Activated T-helper 1 cell treated with anti-CD3 and anti-CD28 coated beads, Interleukin-12 subunit alpha, Interleukin-12 subunit beta, Interleukin-2, Interleukin-4 antibody, amounts not matched to agents 30 ng/mL and 10 ng/mL and 1 ng/mL, durations not matched to agents 14 hours and 24 hours and 36 hours (primary cell): ENCODE results near the gene C4orf46. TPM values are rescaled to one million over a fixed set of nuclear protein-coding genes. Genes with fewer than 3 reads are reported as not detected.
"Not testable (repeated sequence)": the region's sequence is repeated elsewhere in the genome, so short reads cannot be mapped to it uniquely, and the experiment has no call there.

Experiments
- DNase-seq: peaks from one replicate; pipeline ENCODE4 v3.0.0; 2021; ENCODE audit warnings: low spot score
- H3K27ac Mint-ChIP-seq: one replicate; pipeline ENCODE4 v1.8.0; 2021; ENCODE audit warnings: mild to moderate bottlenecking, mixed read lengths
- H3K27me3 Mint-ChIP-seq: one replicate; pipeline ENCODE4 v1.8.0; 2022; ENCODE audit warnings: mild to moderate bottlenecking, moderate library complexity, mixed read lengths; ENCODE audit not compliant: insufficient read depth
- H3K36me3 Mint-ChIP-seq: one replicate; pipeline ENCODE4 v1.8.0; 2021; ENCODE audit warnings: low read depth, mixed read lengths
- H3K4me1 Mint-ChIP-seq: one replicate; pipeline ENCODE4 v1.8.0; 2021; ENCODE audit warnings: low read depth, mixed read lengths
- H3K4me3 Mint-ChIP-seq: one replicate; pipeline ENCODE4 v1.8.0; 2021; ENCODE audit warnings: mild to moderate bottlenecking, moderate library complexity, mixed read lengths
- H3K9me3 Mint-ChIP-seq: one replicate; pipeline ENCODE4 v1.8.0; 2021; ENCODE audit warnings: mixed read lengths
- intact Hi-C: fragments of 100-400 bp; cut with micrococcal nuclease; formaldehyde crosslinking; loops from one replicate; pipeline ENCODE4 v1.15.1; 2024
- total RNA-seq: library from RNA; stranded (reverse); gene quantifications from 2 replicates; pipeline ENCODE4 v1.2.3, GENCODE V29; 2022

C4orf46 gene
- total RNA-seq: 15.4 and 16.2 TPM in 2 replicates

DNA sequence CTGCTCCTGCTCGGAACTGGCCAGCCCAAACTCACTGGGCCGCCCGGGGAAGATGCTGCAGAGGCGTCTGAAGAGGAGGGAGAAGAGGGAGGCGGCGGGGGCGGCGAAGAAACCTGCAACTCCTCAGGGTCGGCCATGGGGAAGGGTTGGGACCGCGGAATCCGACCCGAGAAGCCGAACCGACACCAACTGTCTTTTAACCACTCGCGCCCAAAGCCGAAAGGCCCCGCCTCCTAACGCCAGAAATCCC is at the start of gene C4orf46:
C4orf46 (minus strand) TSS at position 223 of the 250 bp plus-strand sequence; CDS start at position 137, 86 bp downstream.
- Mint-ChIP-seq H3K36me3 (peaks cover 13% of the 10 kb centered on the region), H3K27ac (peak within 1 kb of the TSS; percentile 96), H3K27me3 (peaks cover 2% of the 10 kb centered on the region), H3K4me3 (peak within 1 kb of the TSS; percentile 99), H3K9me3 (no peaks in the 10 kb centered on the region), H3K4me1 (peaks cover 40% of the 10 kb centered on the region)
- intact Hi-C loops: loop anchor here (1.0 to 5.0 kb wide), 2 partner anchors 52 to 776 kb away; partner anchors contain the start of gene PPID
- no peak for DNase-seq

DNA sequence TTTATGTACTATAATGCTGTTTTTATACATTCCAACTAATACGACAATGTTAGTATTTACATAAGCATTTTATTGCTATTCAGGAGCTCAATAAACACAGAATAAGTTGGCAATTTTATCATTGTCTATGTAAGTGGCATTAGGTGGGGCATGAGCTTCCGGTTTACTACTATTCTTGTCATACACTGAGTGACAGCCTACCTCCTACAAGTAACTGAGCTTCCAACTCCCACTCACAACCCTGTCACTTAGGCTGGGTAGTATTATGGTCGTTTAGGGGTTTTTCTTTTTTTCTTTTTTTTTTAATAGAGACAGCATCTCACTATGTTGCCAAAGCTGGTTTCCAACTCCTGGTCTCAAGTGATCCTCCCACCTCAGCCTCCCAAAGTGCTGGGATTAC is 44.1 kb upstream of the C4orf46 start:
- Mint-ChIP-seq H3K27ac (no peak overlapping the region), H3K36me3 (peaks cover 62% of the 10 kb centered on the region), H3K4me3 (no peak overlapping the region), H3K27me3 (no peaks in the 10 kb centered on the region), H3K4me1 (peaks cover 22% of the 10 kb centered on the region), H3K9me3 (no peaks in the 10 kb centered on the region)
- no peak for DNase-seq
- intact Hi-C loops: no loop called here

DNA sequence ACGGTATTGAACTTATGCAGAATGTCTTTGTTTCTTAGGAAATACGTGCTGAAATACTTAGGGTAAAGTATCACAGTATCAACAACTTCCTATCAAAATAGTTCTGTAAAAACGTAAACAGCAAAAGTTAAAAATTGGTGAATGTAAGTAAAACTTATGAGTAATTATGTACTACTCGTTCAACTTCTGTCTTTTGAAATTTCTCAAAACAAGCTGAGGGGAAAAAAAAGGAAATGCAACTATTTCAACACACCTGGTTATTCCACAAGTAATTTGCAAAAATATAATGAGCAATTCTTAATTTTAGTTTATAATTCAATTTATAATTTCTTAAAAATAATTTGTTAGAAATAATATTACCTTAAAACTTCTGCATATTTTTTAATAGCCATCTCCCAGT is 43.2 kb upstream of the C4orf46 start:
- Mint-ChIP-seq H3K36me3 (peaks cover 65% of the 10 kb centered on the region), H3K27ac (no peak overlapping the region), H3K4me3 (no peak overlapping the region), H3K27me3 (no peaks in the 10 kb centered on the region), H3K9me3 (no peaks in the 10 kb centered on the region), H3K4me1 (peaks cover 21% of the 10 kb centered on the region)
- intact Hi-C loops: no loop called here
- no peak for DNase-seq

DNA sequence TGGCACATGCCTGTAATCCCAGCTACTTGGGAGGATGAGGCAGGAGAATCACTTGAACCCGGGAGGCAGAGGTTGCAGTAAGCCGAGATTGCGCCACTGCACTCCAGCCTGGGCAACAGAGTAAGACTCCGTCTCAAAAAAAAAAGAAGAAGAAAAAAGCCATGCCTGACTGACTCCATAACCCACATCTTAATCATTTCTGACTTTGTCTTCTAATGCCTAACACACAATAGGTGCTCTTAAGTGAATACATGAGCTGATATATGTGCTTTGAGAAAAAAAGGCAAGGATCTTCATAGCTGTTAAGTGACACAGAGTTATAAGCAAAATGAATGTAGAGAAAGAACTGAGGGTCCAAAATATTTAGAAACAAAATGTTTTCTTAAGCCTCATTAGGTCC is 40.9 kb upstream of the C4orf46 start:
- H3K27ac Mint-ChIP-seq, H3K4me1 Mint-ChIP-seq, intact Hi-C loops: not testable (repeated sequence)

DNA sequence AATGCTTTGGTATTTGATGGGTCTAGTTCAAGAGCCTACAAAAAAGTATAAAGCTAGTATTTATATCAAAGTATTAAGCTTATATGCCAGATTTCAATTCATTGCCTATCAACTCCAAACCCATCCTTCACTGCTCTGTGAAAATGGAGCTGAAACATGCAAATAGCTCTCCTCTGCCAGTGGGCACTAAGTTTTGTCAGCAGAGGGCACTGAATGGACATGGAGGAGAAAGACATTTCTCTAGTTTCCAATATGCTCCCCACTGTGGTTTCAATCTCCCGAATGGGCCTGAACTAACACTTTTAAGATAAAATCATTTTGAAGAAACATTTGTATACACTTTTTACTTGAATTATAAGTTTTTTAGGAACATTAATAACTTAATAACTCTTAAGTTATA is 39.1 kb upstream of the C4orf46 start:
- peaks cover 4% of the 10 kb centered on the region for H3K4me1 Mint-ChIP-seq
- no peak overlapping the region for H3K27ac Mint-ChIP-seq
- no peaks in the 10 kb centered on the region for H3K9me3 Mint-ChIP-seq
- H3K36me3 Mint-ChIP-seq: peaks cover 55% of the 10 kb centered on the region
- intact Hi-C loops: no loop called here
- H3K4me3 Mint-ChIP-seq: no peak overlapping the region
- no peak for DNase-seq
- no peaks in the 10 kb centered on the region for H3K27me3 Mint-ChIP-seq

More for the DNA sequence above, 40.9 kb upstream of the C4orf46 start:
- H3K9me3 Mint-ChIP-seq, H3K4me3 Mint-ChIP-seq, H3K27me3 Mint-ChIP-seq, DNase-seq: not testable (repeated sequence)
- peaks cover 57% of the 10 kb centered on the region for H3K36me3 Mint-ChIP-seq

DNA sequence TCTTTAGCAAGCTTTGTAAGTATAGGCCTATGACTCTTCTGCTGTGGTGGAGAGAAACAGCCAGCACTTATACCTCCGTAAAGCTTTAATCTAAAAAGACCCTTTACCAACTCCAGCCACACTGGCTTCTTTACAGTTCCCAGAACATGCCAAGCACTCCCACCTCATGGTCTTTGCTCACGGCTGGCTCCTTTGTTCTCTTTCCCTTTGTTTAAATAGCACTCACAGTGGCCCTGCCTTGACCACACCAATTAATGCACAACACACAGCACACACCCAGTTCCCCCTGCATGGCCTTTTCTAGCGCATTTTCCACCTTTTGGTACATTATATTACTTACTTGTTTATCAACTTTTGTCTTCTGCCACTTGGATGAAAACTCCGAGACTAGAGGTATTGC is 32.6 kb upstream of the C4orf46 start:
- Mint-ChIP-seq H3K27ac (no peak overlapping the region), H3K27me3 (no peaks in the 10 kb centered on the region), H3K4me3 (no peak overlapping the region), H3K4me1 (no peaks in the 10 kb centered on the region), H3K36me3 (peaks cover 31% of the 10 kb centered on the region), H3K9me3 (no peaks in the 10 kb centered on the region)
- intact Hi-C loops: no loop called here
- DNase-seq: no peak

DNA sequence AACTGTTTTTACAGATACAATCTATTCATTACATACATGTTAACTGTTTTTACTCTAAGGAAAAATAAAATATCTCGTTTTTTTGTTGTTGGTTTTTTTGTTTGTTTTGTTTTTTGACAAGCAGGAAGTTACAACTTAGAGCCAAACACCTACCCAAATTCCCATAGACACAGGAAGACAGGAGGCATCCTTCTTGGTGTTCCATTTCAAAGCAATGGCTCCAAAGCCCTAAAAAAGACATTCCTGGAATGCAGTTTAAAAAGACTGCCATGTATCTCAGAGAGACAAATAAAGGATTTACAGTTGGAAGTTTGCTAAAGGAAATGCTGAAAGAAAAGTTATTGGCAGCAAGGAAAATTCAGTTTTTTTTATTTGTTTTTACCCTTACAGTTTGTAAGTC is 17.1 kb upstream of the C4orf46 start:
- no peaks in the 10 kb centered on the region for H3K4me1 Mint-ChIP-seq
- H3K27ac Mint-ChIP-seq: no peak overlapping the region
- H3K27me3 Mint-ChIP-seq: no peaks in the 10 kb centered on the region
- no peak overlapping the region for H3K4me3 Mint-ChIP-seq
- no peak for DNase-seq
- intact Hi-C loops: no loop called here
- H3K9me3 Mint-ChIP-seq: no peaks in the 10 kb centered on the region
- H3K36me3 Mint-ChIP-seq: peaks cover 9% of the 10 kb centered on the region

DNA sequence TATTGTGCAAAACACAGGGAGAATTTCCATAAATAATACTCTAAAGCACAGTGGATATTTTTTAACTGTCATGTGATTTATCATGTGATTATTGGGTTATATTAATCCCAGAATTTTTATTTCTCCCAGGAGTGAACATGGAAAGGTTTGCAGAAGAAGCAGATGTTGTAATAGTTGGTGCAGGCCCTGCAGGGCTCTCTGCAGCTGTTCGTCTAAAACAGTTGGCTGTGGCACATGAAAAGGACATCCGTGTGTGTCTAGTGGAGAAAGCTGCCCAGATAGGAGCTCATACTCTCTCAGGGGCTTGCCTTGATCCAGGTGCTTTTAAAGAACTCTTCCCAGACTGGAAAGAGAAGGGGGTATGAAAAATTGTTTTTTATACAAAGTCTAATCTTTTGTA is 10.4 kb upstream of the C4orf46 start:
- Mint-ChIP-seq H3K27me3 (no peaks in the 10 kb centered on the region), H3K36me3 (peaks cover 9% of the 10 kb centered on the region), H3K4me3 (no peak overlapping the region), H3K27ac (no peak overlapping the region), H3K9me3 (no peaks in the 10 kb centered on the region), H3K4me1 (peaks cover 5% of the 10 kb centered on the region)
- intact Hi-C loops: no loop called here
- DNase-seq: no peak

DNA sequence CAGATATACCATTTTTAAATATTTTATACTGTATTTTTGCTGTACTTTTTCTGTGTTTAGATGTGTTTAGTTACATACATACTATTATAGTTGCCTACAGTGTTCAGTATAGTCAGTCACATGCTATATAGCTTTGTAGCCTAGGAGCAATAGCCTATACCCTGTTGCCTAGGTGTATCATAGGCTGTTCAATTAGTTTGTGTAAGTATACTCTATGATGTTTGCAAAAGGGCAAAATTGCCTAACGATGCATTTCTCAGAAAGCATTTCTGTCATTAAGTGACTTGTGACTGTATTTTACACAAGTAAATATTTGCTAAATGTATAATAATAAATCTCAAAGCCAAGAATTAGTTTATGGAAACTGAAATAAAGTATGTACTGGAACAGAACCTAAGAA is 9.9 kb upstream of the C4orf46 start:
- Mint-ChIP-seq H3K4me3 (no peak overlapping the region), H3K4me1 (peaks cover 9% of the 10 kb centered on the region), H3K9me3 (no peaks in the 10 kb centered on the region), H3K36me3 (peaks cover 9% of the 10 kb centered on the region), H3K27me3 (no peaks in the 10 kb centered on the region), H3K27ac (no peak overlapping the region)
- DNase-seq: no peak
- intact Hi-C loops: no loop called here

DNA sequence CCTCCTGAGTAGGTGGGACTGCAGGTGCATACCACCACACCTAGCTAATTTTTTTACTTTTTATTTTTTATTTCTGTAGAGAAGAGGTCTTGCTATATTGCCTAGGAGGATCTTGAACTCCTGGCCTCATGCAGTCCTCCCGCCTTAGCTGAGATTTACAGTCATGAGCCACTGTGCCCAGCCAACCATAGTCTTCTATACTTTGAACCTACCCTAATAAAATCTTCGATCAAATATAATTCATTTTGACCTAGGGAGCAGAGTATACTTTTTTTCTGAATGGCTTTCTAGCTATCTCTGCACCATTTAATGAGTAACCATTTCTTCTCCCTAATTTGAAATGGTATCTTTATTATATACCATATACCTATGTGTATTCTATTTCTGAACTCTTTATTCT is 7.1 kb upstream of the C4orf46 start:
- Mint-ChIP-seq H3K27me3 (no peaks in the 10 kb centered on the region), H3K4me3 (no peak overlapping the region), H3K27ac (no peak overlapping the region), H3K4me1 (peaks cover 24% of the 10 kb centered on the region), H3K9me3 (no peaks in the 10 kb centered on the region), H3K36me3 (peaks cover 4% of the 10 kb centered on the region)
- intact Hi-C loops: no loop called here
- no peak for DNase-seq

DNA sequence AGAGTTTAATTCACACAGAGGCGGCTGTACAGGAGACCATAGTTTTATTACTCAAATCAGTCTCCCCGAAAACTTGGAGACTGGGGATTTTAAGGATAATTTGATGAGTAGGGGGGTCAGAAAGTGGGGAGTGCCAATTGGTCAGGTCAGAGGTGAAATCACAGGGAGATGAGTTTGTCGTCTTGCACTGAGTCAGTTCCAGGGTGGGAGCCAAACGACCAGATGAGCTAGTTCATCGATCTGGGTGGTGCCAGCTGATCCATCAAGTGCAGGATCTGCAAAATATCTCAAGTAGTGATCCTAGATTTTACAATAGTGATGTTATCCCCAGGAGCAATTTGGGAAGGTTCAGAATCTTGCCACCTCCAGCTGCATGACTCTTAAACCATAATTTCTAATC is 4.4 kb upstream of the C4orf46 start:
- H3K27me3 Mint-ChIP-seq: peaks cover 2% of the 10 kb centered on the region
- no peak overlapping the region for H3K4me3 Mint-ChIP-seq
- intact Hi-C loops: no loop called here
- H3K9me3 Mint-ChIP-seq: no peaks in the 10 kb centered on the region
- no peak overlapping the region for H3K27ac Mint-ChIP-seq
- peaks cover 30% of the 10 kb centered on the region for H3K4me1 Mint-ChIP-seq
- H3K36me3 Mint-ChIP-seq: peaks cover 5% of the 10 kb centered on the region
- no peak for DNase-seq

DNA sequence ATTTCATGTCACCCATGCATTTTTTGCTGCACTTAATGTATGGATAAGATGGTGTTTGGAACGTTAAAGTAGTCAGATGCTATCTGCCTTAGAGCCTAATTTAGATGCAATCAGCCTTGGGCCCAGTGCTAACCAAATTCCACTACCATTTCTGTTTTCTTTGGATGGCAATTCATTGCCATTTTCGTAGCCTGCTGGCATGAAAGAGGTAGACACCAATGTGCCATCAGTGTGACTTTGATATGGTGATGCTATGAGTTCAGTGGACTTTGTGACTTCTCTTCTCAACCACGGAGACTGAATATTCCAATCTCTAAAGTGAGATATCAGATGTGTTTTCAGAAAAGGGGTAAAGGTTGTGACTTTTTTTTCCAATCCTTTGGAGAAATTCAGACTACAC is 1.9 kb upstream of the C4orf46 start:
- Mint-ChIP-seq H3K27me3 (peaks cover 2% of the 10 kb centered on the region), H3K9me3 (no peaks in the 10 kb centered on the region), H3K4me3 (peak overlapping the region; percentile 4), H3K27ac (no peak overlapping the region), H3K36me3 (peaks cover 10% of the 10 kb centered on the region), H3K4me1 (peaks cover 45% of the 10 kb centered on the region)
- intact Hi-C loops: loop anchor here (2.0 to 5.0 kb wide), 3 partner anchors 147 to 774 kb away; no protein-coding TSS in a partner anchor
- no peak for DNase-seq

DNA sequence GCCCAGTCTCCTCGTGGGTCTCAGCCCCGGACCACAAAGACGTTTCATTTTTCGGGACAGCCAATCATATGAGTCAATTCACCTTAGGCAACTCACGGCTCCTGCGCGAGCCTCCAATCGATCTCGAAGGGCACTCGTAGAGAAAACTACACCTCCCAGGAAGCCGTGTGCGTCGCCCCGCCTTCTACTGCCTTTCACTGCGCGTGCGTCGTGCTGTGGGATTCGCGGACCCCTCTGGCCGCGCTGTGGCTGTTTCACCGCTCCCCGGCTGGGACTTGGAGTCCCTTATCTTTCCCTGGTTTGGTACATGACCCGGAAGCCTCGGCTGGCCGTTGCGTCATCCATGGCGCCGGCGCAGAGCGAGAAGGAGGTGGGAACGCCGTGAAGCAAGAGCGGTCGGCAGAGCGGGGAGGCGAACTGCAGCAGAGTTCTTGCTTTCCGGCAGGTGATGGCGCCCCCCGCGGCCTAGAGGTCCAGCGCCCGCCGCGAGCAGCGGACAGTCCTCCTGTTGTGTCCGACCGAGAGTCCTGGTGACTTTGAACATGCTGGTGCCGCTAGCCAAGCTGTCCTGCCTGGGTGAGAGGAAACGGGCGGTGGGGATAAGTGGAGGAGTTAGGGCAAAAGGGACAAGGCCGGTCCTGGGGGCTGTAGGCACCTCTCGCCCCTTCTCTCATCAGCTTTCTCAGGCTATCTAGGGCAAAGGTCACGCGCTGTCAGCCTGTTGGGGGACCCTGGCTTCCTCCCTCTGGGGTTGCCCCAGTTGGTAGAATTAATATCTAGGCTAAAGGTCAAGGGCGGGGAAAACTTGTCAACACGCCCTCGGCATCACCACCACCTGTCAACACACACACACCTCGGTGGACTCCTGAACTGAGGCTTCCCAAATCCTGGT is 474 bp upstream of the C4orf46 start, which contains the start of gene ETFDH:
ETFDH (plus strand) TSS at position 382 of the 892 bp plus-strand sequence; CDS start at position 543, 161 bp downstream.
- intact Hi-C loops: loop anchor here (1.0 to 5.0 kb wide), 8 partner anchors 51 to 775 kb away; partner anchors contain the start of genes PPID and RAPGEF2
- Mint-ChIP-seq H3K4me1 (peaks cover 46% of the 10 kb centered on the region), H3K27ac (peak within 1 kb of the TSS; percentile 96), H3K36me3 (peaks cover 13% of the 10 kb centered on the region), H3K9me3 (no peaks in the 10 kb centered on the region), H3K27me3 (peaks cover 2% of the 10 kb centered on the region), H3K4me3 (peak within 1 kb of the TSS; percentile 99)
- DNase-seq: peak; percentile 98
